GM19099 (cell line): ENCODE data around the gene TNFRSF14.

Source experiments
- POLR2A ChIP-seq: IDR thresholded peaks from 3 replicates; pipeline ENCODE4 v1.6.1; 2011; ENCODE audit warnings: low read depth; ENCODE audit not compliant: insufficient read length; ENCODE audit errors: extremely low read depth

TNFRSF14 gene

DNA sequence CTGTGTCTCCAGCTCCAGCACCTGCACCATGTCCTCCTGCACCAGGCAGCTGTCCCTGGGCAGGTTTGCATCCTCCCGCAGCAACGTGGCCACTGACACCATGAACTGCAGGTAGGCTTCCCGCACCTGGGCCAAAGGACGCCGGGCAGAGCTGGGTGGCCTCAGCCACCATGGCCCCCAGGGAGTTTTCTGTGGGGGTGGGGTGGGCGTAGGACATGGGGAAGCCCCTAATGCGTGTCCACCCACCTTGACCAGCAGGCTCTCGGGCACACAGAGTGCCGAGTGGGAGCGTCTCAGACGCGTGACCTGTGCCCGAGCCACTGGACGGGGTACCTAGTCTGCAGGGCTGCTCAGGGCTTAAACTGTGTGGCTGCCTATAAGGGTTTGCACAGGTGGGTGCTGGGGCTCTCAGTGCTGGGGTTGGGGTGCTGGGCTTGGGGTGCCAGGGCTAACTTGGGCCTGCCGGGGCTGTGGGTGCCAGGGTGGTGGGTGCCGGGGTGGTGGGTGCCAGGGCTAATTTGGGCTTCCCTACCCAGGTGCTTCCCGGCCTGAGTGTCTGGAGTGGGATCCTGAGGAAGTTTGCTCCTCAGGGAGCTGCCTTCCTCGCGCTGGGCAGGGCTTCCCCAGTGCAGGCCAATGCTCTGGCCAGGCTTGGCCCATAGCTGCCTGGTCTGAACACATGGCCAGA is 48.1 kb downstream of the TNFRSF14 start:
- TF ChIP-seq POLR2A: no peak

DNA sequence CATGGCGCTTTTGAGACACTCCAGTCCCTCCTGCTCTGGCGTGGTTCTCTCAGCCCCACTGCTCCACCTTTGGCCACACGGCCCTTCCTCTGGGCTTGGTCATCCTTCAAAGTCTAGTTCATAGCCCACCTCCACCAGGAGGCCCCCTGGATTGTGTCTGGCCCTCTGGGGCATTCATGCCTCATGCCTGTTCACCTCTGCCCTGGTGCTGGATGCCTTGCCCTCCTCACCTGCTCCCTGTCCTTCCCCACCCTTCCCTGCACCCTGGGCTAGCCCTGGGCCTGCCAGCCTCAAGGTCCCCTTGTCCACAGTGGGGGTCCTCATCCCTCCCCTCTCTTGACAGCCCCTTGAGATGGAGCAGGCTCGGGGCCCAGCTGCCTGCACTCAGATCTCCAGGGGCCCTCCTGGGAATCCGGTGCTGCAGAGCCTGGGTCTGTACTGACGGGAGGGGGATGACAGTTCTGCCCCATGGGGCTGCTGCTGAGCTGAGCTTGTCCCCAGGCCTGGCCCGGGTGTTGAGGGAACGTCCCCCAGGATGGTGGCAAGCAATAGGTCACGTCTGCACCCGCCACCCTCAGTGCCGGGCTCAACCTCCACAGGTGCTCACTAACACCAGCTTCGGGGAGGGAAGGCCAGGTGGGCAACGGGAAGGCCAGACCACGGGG is 48.8 kb downstream of the TNFRSF14 start:
- TF ChIP-seq POLR2A: no peak

DNA sequence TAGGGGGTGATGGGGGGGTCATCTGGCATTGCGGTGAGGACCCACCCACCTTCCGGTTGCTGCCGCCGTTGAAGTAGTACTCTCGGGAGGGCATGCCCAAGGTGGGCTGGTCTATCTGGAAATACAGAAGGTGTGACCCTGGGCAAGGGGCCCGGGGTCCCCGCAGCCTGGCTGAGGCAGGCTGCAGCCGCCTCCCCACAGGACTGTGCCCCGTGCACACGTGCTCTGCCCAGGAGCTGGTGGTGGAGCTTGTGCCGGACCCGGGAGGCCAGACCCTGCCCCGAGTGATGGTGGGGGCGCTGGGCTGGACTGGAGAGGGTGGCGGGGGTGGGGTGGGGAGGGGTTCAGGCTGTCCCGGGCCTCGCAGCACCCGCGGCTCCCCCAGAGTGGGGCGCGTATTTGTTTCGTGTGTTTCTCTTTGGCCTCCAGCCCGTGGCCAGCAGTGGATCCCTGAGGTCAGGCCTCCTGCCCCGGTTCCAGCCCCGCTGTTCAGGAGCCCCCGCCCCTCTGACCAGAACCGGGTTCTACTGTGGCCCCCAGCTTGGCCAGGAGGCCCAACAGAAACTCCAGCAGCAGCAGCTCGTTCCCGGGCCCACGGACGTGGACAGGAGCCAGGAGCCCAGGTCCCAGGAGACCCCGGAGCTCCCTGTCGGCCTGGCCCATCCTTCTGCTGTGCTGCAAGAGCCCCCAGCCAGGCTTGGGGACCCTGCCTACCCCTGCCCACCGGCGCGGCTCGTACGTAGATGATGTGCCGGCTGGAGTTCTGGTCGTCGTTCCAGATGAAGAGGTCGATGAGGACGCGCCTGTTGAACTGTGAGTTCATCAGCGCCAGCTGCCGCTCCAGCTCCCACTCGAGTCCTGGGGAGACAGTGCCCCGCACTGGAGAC is 49.6 kb downstream of the TNFRSF14 start:
- TF ChIP-seq POLR2A: no peak

DNA sequence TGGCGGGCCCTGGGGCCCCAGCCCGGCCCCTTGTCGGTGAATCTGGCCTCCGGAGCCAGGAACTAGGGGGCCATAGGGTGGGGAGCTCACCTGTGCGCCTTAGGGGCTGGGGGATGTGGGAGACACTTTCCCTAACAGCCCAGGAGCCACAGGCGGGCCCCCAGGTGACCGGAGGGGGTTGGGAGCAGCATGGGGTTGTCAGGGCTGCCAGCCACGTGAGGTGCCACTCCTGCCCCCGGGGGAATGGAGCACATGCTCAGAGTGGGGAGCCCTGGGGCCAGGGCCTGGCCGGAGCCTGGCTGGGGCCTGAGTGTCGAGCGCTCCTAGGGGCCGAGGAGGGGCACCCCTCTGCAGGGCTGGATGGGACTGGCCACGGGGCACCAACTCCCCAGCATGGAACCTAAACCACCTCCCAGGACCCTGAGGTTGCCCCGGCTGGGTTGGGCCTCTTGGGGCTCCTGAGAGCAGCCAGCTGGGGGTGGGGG is 50.3 kb downstream of the TNFRSF14 start:
- TF ChIP-seq POLR2A: no peak

DNA sequence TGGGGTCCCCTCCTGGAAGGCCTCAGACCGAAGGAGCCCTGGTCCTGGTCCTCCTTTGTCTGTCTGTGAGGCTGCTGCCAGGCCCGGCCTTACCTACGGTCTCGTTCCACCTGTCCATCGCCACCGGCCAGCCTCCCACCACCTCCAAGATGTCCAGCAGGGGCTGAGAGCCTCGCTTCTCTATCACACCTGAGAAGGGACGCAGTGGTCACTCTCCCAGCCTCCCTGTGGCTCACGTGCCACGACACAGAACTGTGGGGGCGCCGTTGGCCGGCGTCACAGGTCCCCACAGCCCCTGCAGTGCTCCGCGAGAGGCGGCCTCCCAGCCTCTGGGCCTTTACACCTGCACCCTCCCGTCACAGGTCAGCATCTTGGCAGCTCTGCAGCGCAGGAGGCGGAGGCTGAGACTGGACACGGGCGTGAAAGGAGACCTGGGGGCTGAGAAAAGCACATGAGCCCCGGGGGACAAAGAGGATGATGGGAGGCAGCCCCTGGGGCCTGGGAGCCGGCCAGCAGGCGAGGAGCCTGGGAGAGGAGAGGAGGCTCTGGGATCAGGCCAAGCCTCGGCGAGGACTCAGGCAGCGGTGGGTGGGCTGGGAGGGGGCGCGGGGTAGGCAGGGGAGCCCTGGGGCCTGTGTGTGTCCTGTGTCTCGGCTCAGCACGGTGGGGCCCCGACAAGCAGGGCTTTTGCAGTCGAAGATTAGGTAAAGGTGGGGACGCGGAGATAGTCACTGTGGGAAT is 50.9 kb downstream of the TNFRSF14 start:
- TF ChIP-seq POLR2A: no peak

DNA sequence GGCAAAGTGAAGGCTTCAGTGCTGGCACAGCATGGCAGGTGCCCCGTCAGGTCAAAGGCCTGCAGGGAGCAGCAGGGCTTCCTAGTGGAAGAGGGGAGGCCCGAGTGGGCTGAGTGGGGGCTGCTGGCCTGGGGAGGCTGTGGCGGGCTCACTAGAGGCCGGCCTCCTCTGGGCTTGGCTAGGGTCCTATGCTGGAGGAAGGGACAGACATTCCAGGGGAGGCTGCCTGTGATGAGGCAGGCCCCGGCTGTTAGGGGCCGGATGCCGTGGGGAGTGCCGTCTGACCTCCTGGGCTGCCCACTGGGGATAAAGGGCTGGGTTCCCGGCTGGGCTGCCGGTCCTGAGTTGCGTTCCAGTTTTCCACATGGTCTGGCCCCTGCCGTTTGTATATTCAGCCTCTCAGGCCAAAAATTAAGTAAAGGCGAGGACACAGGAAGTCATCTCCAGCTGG is 51.5 kb downstream of the TNFRSF14 start:
- no peak for TF ChIP-seq POLR2A

DNA sequence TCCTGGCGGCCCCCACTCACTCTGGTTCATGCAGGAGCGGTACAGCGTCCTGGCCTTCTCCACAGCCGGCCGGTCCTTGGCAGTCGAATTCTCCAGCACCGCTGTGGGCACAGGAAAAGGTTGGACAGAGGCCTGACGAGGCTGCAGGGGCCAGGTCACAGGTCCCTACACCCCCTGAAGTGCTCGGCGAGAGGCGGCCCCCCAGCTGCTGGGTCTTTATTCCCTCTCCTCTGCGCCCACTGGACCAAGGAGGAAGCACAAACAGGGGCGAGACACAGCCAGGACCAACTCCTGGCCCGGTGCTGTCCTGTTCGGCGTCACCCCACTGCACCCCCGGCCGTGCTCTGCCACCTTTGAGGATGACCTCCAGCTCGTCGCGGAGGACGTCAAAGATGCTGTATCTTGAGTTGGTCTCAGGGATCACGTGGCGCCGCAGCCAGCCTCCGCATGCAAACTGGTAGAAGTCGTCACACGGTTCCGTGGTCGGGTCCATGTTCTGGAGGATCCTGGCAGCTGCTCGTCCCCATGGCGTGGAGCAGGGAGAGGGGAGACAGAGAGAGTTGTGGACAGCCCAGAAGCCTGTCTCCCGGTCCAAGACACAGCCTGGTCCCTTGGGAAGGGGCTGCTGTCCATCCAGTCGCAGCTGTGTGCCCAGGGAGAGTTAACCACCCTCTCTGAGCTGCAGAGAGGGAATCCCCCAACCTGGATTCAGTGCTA is 53.3 kb downstream of the TNFRSF14 start:
- no peak for TF ChIP-seq POLR2A

DNA sequence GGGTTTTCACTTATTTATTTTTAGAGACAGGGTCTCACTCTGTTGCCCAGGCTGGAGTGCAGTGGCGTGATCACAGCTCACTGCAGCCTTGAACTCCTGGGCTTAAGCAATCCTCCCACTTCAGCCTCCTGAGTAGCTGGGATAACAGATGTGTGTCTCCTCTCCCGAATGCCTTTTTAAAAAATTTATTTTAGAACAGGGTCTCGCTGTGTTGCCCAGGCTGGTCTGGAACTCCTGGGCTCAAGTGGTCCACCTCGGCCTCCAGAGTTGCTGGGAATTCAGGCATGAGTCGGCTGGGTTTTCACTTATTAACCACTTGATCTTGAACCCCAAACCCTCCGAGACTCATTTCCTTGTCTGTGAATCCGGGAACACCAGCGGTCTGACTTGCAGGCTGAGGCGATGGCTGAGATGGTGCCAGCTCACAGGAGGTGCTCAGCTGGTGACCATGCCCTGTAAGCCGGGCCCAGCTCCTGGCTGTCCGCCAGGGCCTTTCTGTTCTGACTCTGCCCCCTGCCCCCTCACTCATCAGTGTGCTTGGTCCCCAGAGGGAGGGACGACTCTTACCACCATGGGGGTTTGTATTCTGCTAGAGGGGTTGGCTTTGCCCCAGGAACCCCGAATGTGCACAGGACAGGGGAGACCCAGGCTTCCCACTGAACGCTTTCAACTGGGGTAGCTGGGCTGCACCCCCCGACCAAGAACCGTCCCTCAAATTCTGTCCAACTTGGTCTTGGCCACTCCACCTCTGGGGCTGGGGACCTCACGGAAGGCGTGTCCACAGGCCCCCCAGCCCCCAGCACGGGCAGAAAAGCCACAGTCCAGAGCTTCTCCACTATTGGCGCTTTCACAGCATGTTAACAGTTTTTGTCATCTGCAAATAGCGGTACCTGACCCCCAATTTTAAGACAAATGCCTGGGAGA is 54.1 kb downstream of the TNFRSF14 start:
- no peak for TF ChIP-seq POLR2A

DNA sequence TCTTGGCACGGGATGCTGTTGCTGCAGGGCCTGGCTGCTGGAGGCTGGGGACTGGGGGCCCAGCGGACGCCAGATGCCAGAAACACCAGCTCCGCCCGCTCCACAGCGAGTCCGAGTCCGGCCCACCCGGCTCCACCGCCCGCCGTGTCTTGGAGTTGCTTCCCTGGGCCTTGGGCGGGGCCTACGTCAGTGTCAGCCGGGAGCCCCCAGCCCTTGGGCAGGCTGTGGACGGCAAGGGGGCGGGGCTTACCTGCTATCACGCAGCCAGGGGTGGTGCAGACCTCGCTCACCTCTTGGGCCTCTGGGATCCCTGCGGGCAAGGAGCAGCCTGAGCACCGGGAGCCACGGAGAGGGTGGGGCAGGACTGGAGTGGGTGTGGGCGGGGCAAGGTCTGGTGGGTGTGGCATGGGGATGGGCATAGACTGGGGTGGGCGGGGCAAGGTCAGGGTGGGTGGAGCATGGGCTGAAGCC is 54.9 kb downstream of the TNFRSF14 start:
- TF ChIP-seq POLR2A: no peak

DNA sequence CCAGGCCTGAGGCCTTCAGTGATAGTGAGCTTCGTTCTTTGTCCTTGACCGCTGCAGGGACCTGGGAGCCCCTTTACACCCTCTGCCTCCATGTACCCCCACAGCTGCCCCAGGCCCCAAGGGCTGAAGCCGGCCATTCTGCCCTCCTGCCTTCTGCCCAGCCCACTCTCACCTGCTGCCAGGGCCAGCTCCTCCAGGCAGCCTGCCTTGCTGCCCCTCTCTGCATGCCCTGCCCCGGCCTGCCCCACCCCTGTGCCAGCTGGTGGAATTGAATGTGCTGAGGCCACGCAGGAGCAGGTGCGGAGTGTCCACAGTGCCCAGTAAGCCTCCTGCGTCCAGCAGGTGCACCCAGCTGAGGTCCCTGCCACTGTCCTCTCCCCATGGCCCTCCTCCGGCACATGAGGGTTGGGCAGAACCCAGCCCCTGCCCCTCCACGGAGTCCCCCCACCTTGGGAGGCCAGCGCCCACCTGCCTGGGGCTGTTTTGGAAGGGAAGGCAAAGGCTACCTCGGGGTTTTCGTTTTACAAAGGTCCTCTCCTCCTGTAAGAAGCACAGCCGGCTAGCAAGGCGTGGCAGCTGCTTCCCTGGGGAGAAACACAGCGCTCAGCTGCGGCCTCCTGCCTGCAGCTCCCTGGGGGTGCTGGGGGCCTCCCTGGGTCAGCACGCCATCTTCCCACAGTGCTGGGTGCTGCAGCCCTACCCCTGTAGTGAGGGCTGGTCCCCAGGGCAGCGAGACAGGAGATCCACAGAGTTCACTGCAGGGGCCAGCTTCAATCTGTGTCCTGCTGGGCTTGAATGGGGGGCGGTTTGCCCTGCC is 55.7 kb downstream of the TNFRSF14 start:
- TF ChIP-seq POLR2A: no peak

DNA sequence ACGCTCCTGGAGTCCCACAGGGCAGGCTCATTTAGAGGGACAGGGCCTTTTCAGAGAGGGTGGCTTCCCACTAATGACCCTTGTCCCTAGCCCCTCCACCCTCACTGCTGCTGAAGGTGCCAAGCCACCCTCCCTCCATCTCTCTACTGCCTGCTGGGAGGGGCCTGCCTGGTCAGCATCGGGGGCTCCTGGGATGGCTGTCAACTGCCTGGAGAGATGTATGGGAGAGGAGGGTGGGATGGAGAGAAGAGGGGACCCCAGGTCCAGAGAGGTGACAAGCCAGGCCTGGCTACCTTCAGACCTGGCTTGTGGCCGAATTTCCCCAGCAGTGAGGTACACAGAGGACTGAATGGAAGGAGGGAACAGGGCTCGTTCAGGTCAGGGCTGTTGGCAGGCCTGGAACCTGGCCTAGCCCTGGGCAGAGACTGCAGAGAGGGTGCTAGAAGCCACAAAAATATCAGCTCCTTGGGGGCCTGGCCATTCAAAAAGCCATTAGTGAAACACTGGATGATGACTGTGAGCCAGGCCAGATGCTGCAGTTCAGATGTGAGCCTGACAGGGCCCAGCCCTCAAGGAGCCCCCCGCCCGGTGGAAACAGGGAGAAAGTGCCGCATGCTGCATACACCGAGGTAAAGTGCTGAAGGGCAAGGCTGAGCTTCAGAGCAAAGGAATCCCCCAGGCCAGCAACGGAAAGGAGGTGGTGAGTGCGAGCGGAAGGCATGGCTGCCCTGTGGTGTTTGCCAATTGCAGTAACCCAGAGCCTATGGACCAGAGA is 56.6 kb downstream of the TNFRSF14 start:
- no peak for TF ChIP-seq POLR2A
